ENCODE data around the gene DCLK3.

The DCLK3 gene

GRCh38 chr3:36769926-36770325 is 5.6 kb upstream of the DCLK3 start:
- no peak overlapping the region for H3K4me3 ChIP-seq (ENCODE audit: low read depth, low read length)
- DNase-seq (ENCODE audit: low read depth): no peak
- TF ChIP-seq, protein P1, sequence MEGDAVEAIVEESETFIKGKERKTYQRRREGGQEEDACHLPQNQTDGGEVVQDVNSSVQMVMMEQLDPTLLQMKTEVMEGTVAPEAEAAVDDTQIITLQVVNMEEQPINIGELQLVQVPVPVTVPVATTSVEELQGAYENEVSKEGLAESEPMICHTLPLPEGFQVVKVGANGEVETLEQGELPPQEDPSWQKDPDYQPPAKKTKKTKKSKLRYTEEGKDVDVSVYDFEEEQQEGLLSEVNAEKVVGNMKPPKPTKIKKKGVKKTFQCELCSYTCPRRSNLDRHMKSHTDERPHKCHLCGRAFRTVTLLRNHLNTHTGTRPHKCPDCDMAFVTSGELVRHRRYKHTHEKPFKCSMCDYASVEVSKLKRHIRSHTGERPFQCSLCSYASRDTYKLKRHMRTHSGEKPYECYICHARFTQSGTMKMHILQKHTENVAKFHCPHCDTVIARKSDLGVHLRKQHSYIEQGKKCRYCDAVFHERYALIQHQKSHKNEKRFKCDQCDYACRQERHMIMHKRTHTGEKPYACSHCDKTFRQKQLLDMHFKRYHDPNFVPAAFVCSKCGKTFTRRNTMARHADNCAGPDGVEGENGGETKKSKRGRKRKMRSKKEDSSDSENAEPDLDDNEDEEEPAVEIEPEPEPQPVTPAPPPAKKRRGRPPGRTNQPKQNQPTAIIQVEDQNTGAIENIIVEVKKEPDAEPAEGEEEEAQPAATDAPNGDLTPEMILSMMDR (IDR thresholded peaks at IDR 0.05; ENCODE audit: control insufficient read depth, extremely low read depth, insufficient read depth): no peak

DNA sequence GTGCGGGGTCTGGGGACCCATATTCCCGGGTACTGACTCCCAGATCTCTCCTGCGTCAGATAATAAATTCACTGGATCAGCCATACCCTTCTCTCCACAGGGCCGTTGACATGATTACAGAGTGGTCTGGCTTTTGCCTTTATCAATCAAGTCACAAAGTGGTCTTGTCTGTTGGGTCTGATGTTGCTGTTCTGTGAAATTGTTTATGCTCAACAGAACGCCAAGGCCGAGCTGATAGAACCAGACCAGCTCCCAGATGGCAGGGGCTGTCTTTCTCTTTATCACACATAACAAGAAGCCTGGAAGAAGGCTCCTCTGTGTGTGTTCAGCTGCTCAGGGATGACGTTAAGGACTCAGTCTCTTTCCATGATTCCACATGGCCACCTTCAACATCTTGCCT is 751 bp upstream of the DCLK3 start:
- no peak for DNase-seq (ENCODE audit: low read depth)
- H3K4me3 ChIP-seq (ENCODE audit: low read depth, low read length): no peak overlapping the region
- TF ChIP-seq, protein P1 (IDR thresholded peaks at IDR 0.05; ENCODE audit: control insufficient read depth, extremely low read depth, insufficient read depth): no peak

DNA sequence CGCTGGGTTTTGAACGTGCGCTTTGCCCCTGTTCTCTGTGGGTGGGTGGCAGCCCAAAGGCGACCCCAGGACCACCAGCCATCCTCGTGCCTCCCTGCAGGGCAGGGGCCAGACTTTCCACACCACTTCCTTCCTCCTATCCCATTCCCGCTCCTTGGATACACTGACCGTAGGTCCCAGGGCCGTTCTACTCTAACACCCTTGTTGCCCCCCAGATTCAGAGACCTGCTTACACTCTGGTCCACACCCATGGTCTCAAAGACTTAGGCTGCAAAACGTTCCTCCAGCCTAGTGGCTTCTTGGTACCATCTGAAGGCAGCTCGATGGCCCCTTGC is 318 bp upstream of the DCLK3 start:
- no peak overlapping the region for H3K4me3 ChIP-seq (ENCODE audit: low read depth, low read length)

GRCh38 chr3:36762918-36763849 is 1.2 kb downstream of the DCLK3 start:
- TF ChIP-seq, protein P1 (IDR thresholded peaks at IDR 0.05; ENCODE audit: control insufficient read depth, extremely low read depth, insufficient read depth): no peak
- DNase-seq (ENCODE audit: low read depth): no peak
- H3K4me3 ChIP-seq (ENCODE audit: low read depth, low read length): no peak overlapping the region

More for the DNA sequence above, 318 bp upstream of the DCLK3 start:
- TF ChIP-seq, protein P1 (IDR thresholded peaks at IDR 0.05; ENCODE audit: control insufficient read depth, extremely low read depth, insufficient read depth): no peak
- DNase-seq (ENCODE audit: low read depth): no peak

DNA sequence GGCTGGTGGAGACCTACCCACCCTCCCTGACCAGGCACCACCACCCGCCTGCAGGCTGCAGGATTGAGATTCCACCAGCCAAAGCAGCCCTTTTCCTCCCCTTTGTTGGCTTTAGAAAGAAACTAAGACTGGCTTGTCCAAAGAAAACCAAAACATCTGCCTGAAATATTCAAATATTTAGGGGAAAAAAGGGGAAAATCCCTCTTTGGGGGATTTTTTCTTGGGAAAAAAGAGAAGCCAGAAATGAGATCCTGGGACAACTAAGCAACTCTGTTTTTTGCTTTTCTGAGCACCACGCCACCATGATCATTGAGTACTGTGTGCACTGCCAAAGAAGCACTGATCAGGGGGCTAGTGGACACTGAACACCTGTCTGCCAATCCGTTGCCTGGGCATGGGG is 2.6 kb downstream of the DCLK3 start:
- H3K4me3 ChIP-seq (ENCODE audit: low read depth, low read length): no peak overlapping the region
- TF ChIP-seq, protein P1 (IDR thresholded peaks at IDR 0.05; ENCODE audit: control insufficient read depth, extremely low read depth, insufficient read depth): no peak
- DNase-seq (ENCODE audit: low read depth): no peak

DNA sequence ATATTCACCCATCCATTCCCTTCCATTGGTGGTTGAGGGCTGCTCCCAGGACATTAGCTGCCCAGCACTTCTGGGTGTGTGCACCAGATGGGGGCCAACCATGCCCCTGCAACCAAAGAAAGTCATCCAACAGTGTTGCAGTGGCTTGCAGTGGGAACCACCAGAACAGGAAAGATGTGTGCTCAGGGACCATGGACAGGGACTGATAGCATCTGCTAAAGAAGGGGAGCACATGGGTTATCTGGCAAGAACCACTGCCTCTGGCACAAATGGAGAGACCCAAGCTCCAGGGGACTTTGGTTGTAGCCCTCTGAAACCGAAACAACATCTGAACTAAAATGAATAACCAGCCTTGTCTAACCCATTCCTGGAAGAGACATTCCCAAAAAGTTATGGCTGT is 8.1 kb downstream of the DCLK3 start:
- TF ChIP-seq, protein P1 (IDR thresholded peaks at IDR 0.05; ENCODE audit: control insufficient read depth, extremely low read depth, insufficient read depth): no peak
- DNase-seq (ENCODE audit: low read depth): no peak
- no peak overlapping the region for H3K4me3 ChIP-seq (ENCODE audit: low read depth, low read length)

DNA sequence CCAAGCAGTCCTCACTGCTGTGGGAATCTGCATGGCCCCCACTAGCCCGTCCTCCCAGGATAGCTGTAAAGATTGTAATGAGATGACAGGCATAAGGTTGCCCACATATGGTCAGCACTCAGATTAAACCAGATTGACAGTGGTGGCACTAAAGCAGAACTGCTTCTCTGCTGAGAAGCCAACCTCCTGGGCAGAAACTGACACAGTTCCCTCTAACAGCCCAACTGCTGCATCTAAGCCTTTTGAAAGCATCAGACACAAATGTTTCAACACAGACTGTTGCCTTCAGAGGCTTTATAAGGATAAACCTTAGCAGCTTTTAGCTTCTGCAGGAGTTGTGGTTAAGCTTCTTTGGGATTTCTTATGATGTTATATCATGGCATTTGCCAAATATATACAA is 13.0 kb downstream of the DCLK3 start:
- DNase-seq (ENCODE audit: low read depth): no peak
- H3K4me3 ChIP-seq (ENCODE audit: low read depth, low read length): no peak overlapping the region
- TF ChIP-seq, protein P1 (IDR thresholded peaks at IDR 0.05; ENCODE audit: control insufficient read depth, extremely low read depth, insufficient read depth): no peak

Data from LNCaP clone FGC (cell line).